Muscle of leg (tissue), 11 donors: ENCODE measurements around the gene NIPAL1. TPM values are rescaled to one million over a fixed set of nuclear protein-coding genes. Genes with fewer than 3 reads are reported as not detected.
A peak's percentile ranks its signal among the peaks of the same experiment; 100 is the strongest.
"Not testable (repeated sequence)": the region's sequence is repeated elsewhere in the genome, so short reads cannot be mapped to it uniquely, and the experiment has no call there.

Experiments
- DNase-seq: peaks from one replicate; pipeline ENCODE4 v3.0.0; 2013
- H3K27ac ChIP-seq: one replicate; pipeline ENCODE4 v1.5.1; 2013; ENCODE audit warnings: mild to moderate bottlenecking, low read length, control low read depth
- H3K27me3 ChIP-seq: one replicate; pipeline ENCODE4 v1.6.1; 2013; ENCODE audit warnings: low read length; ENCODE audit not compliant: control insufficient read depth, insufficient read depth
- H3K36me3 ChIP-seq: one replicate; pipeline ENCODE4 v1.6.1; 2013; ENCODE audit warnings: low read length; ENCODE audit not compliant: control insufficient read depth, insufficient read depth
- H3K4me1 ChIP-seq: one replicate; pipeline ENCODE4 v1.6.1; 2013; ENCODE audit warnings: low read length; ENCODE audit not compliant: control insufficient read depth, insufficient read depth
- H3K4me3 ChIP-seq: one replicate; pipeline ENCODE4 v1.5.1; 2013; ENCODE audit warnings: low read length, control low read depth
- H3K9me3 ChIP-seq: replicated peaks from 2 replicates; pipeline ENCODE4 v1.6.1; 2013; ENCODE audit warnings: low read depth, low read length; ENCODE audit not compliant: control insufficient read depth
- WGBS: methylation state at CpG from one replicate; pipeline ENCODE4 v1.1.5; 2013; ENCODE audit warnings: missing lambda C conversion rate; ENCODE audit not compliant: insufficient coverage; 5-methylcytosine and 5-hydroxymethylcytosine counted together
- polyA plus RNA-seq, 8 donors: library from polyadenylated mRNA; unstranded; fragments of 120-200 nt; gene quantifications; one replicate each; pipeline versions ENCODE4 v1.2.1 to v1.2.3, GENCODE V29; 2013; ENCODE audit warnings: inconsistent platforms in 1 of 8, low replicate concordance in 1 of 8; ENCODE audit not compliant: insufficient read length in 8 of 8, insufficient read depth in 1 of 8
- total RNA-seq: library from RNA; stranded (reverse); fragments of 120-200 nt; gene quantifications from one replicate; pipeline ENCODE4 v1.2.4, GENCODE V29; 2013

The NIPAL1 gene
- total and polyA plus RNA-seq, 9 donors: 1.5 to 3.1 (median 2.5) TPM

DNA sequence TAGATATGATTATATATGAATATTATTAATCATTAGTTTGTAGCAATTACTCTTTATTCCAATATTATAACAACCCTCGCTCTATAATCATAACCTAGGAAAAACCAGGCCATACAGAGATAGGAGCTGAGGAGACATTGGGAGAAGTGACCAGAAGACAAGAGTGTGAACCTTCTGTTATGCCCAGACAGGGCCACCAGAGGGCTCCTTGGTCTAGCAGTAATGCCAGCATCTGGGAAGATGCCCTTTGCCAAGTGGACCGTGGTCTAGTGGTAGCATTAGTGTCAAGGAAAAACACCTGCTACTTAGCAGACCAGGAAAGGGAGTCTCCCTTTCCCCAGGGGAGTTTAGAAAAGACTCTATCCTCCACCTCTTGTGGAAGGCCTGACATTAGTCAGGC lies 13.0 kb upstream of the NIPAL1 start:
- not testable (repeated sequence) for H3K36me3 ChIP-seq, DNase-seq, H3K27ac ChIP-seq, H3K4me3 ChIP-seq, H3K4me1 ChIP-seq, H3K27me3 ChIP-seq
- peaks cover 15% of the 10 kb centered on the region for H3K9me3 ChIP-seq
- WGBS: no CpG with 5 or more reads among the region's 2 CpGs

DNA sequence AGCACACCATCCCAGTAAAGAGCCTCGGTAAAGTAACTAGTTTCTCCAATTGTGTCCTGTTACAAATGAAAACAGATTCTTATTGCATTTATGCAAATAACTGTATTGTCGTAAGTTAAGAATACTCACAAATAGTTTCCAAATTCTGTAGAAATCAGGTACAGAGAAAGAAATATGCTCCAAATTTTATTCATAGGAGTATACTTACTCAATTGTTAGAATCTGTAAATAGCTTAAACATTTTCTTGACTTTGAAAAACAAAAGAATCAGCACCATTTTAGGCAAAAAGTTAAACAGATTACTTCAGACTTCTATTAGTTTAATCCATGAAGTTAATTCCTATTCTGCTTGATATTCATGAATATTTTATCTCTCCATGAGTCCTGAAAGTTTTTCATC lies 10.8 kb upstream of the NIPAL1 start:
- Histone ChIP-seq H3K36me3 (no peaks in the 10 kb centered on the region), H3K27me3 (no peaks in the 10 kb centered on the region), H3K9me3 (peaks cover 16% of the 10 kb centered on the region), H3K4me3 (no peak overlapping the region), H3K4me1 (no peaks in the 10 kb centered on the region), H3K27ac (no peak overlapping the region)
- WGBS: no CpG with 5 or more reads among the region's 2 CpGs
- DNase-seq: no peak

DNA sequence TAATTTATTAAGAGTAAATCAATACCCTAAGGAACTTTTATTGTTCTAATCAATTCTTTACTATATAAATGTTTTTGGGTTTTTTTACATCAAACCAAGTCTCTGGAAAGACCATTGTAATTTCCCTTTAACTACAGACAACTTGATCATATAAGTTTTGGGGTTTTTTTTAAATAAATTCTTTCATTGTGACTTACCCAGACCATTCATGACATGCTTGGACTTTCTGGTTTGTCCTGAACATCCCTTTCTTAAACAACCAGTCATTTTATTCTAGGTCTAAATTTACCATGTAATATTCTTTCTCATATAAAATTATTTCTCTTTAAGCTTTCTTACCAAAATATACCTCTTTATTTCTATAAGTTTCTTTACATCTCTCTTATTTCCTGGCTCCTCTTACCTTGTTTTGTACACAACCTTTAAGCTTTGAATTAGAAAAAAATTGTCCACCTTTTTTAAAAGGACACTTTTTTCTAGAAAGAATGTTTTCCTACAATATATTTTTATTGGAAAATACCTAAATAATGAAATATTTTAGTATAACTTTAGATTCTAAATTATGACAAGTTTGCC lies 8.5 kb upstream of the NIPAL1 start:
- DNase-seq: no peak
- Histone ChIP-seq H3K27ac (no peak overlapping the region), H3K27me3 (no peaks in the 10 kb centered on the region), H3K4me3 (no peak overlapping the region), H3K36me3 (no peaks in the 10 kb centered on the region), H3K4me1 (no peaks in the 10 kb centered on the region), H3K9me3 (peaks cover 16% of the 10 kb centered on the region)

DNA sequence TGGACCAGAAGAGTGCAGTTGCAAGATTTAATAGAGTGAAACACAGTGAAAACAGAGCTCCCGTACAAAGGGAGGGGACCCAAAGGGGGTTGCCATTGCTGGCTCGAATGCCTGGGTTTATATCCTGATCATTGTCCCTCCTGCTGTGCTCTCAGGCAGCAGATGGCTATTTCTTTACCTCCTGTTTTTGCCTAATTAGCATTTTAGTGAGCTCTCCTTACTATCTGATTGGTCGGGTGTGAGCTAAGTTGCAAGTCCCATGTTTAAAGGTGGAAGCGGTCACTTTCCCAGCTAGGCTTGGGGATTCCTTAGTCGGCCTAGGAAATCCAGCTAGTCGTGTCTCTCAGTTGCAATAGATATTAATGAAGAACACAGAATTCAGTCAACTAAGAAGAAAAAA lies 5.7 kb upstream of the NIPAL1 start:
- 100% methylated on average over 1 of the region's 6 CpGs for WGBS

DNA sequence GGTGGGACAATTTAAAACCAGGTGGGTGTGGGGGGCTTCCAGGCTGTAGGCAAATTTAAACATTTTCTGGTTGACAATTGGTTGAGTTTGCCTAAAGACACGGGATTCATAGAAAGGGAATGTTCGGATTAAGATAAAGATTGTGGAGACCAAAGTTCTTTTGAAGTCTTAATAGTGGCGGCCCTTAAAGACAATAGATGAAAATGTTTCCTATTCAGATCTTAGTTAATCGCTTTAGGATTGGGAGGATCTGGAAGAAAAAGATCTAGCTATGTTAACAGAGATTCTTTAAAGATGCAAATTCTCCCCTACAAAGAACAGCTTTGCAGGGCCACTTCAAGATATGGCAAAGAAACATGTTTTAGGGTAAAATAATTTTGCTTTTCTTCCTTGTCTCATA lies 4.8 kb upstream of the NIPAL1 start:
- no peaks in the 10 kb centered on the region for H3K36me3 ChIP-seq
- H3K4me3 ChIP-seq: no peak overlapping the region
- peaks cover 9% of the 10 kb centered on the region for H3K9me3 ChIP-seq
- H3K27me3 ChIP-seq: peaks cover 4% of the 10 kb centered on the region
- H3K4me1 ChIP-seq: peaks cover 1% of the 10 kb centered on the region
- no peak for DNase-seq
- H3K27ac ChIP-seq: no peak overlapping the region
- WGBS: 84% methylated on average over 2 of the region's 4 CpGs

More for the DNA sequence above, 5.7 kb upstream of the NIPAL1 start:
- H3K27me3 ChIP-seq, H3K4me1 ChIP-seq, H3K36me3 ChIP-seq, DNase-seq, H3K4me3 ChIP-seq, H3K27ac ChIP-seq: not testable (repeated sequence)
- H3K9me3 ChIP-seq: peaks cover 11% of the 10 kb centered on the region

DNA sequence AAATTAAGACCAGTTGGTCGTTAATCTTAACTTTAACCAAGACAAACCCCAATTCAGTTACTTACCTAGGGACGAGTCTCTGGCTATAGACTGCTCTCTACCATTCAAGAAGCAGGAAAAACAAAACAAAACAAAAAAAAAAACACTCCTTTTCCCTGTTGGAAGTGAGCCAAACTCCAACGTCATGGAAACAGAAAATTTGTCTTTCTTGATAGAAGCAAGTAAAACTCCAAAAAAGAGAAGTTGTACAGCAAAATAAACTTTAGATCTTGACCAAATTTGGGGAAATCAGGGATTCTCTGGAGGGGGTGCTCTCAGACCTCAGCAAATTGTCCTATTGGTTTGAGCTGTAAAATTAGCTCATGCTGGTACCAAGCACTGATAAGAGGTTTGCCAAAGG lies 3.7 kb upstream of the NIPAL1 start:
- DNase-seq: peak; percentile 63
- no peak overlapping the region for H3K27ac ChIP-seq
- H3K36me3 ChIP-seq: no peaks in the 10 kb centered on the region
- no CpG with 5 or more reads among the region's 3 CpGs for WGBS
- peaks cover 8% of the 10 kb centered on the region for H3K4me1 ChIP-seq
- H3K4me3 ChIP-seq: no peak overlapping the region
- peaks cover 13% of the 10 kb centered on the region for H3K27me3 ChIP-seq
- peaks cover 6% of the 10 kb centered on the region for H3K9me3 ChIP-seq

DNA sequence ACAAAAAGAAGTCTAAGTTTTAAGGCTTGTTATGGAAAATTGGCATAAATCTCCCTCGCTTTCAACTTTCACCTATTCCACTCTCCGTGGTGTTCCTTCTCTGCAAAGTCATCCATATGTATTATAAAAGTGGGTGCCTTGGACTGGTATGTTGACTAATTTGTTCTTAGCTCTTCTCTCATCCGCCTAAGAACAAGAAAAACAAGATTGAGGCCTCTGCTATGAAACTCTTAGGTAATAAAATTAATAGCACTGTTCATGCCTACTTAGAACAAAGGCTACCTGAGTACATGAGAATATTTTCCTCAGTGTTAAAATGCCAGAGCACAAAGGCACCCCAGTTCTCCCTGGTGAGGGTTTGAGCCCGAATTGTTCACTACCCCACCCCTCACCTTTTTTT lies 1.4 kb upstream of the NIPAL1 start:
- H3K9me3 ChIP-seq: no peaks in the 10 kb centered on the region
- H3K4me3 ChIP-seq: no peak overlapping the region
- peaks cover 8% of the 10 kb centered on the region for H3K4me1 ChIP-seq
- no peak overlapping the region for H3K27ac ChIP-seq
- no peaks in the 10 kb centered on the region for H3K36me3 ChIP-seq
- 100% methylated on average over 1 of the region's 4 CpGs for whole genome bisulfite sequencing
- peaks cover 20% of the 10 kb centered on the region for H3K27me3 ChIP-seq
- DNase-seq: no peak

DNA sequence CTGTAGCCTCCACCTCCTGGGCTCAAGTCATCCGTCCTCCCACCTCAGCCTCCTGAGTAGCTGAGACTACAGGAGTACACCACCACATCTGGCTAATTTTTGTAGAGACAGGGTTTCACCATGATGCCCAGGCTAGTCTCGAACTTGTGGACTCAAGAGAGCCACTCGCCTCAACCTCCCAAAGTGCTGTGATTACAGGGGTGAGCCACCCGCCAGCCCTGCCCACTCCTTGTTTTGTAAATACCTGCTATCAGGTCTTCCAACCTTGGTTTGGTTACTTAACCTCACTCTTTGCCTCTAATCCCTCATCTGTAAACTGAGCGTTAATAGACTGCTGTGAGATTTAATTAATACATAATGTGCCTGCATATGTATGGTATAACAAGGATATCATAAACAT lies 894 bp upstream of the NIPAL1 start:
- WGBS: 87% methylated on average over 3 of the region's 5 CpGs
- Histone ChIP-seq H3K27me3 (peaks cover 23% of the 10 kb centered on the region), H3K4me3 (no peak overlapping the region), H3K9me3 (no peaks in the 10 kb centered on the region), H3K4me1 (peaks cover 8% of the 10 kb centered on the region), H3K36me3 (no peaks in the 10 kb centered on the region), H3K27ac (no peak overlapping the region)
- DNase-seq: no peak

DNA sequence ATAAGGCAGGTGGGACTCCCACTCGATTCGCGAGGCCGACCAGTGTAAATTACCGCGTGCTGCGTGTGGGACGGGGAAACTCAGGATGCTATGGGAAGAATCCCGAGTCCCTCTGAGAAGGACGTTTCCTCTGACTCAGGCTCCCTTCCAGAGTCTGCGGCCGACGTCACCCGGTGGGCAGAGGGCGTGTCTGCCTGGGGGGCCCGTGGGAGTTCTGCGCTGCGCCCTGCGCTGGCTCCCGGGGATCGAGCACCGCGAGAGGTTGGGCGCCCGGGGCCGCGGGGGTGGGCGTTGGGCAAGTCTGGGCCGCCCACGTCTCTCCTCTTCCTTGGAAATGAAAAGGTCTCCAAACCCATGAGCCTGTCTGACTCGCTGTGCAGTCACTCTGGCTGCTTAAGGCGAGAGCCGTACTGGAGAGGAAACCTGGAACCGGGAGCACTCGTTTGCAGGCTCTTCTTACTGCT lies 568 bp downstream of the NIPAL1 start:
- Histone ChIP-seq H3K4me3 (peak overlapping the region; percentile 60), H3K27me3 (peaks cover 23% of the 10 kb centered on the region), H3K4me1 (peaks cover 8% of the 10 kb centered on the region), H3K9me3 (no peaks in the 10 kb centered on the region), H3K27ac (no peak overlapping the region), H3K36me3 (no peaks in the 10 kb centered on the region)
- DNase-seq: peak; percentile 20
- WGBS: 0% methylated on average over 34 of the region's 35 CpGs

DNA sequence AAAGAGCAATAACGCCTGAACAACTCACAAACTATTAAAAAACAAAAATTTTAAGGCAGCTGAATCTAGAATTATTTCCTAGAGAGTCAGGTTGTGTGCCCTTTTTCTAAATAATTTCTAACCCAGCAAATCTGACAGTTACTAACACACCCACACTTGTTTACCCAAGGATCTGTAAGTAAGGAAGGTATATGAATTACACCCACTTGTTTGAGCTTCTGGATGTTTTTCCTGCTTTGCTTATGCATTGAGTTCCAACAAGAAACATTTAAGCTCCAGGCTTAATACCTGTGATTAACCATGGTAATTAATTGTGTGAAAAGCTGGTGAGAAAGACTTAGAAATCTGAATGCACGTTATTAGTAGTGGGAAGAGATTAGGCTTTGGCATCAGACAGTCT lies 1.5 kb downstream of the NIPAL1 start:
- Histone ChIP-seq H3K9me3 (no peaks in the 10 kb centered on the region), H3K27me3 (peaks cover 23% of the 10 kb centered on the region), H3K4me1 (peaks cover 8% of the 10 kb centered on the region), H3K4me3 (no peak overlapping the region), H3K27ac (no peak overlapping the region), H3K36me3 (no peaks in the 10 kb centered on the region)
- DNase-seq: no peak
- WGBS: no CpG with 5 or more reads among the region's 2 CpGs

DNA sequence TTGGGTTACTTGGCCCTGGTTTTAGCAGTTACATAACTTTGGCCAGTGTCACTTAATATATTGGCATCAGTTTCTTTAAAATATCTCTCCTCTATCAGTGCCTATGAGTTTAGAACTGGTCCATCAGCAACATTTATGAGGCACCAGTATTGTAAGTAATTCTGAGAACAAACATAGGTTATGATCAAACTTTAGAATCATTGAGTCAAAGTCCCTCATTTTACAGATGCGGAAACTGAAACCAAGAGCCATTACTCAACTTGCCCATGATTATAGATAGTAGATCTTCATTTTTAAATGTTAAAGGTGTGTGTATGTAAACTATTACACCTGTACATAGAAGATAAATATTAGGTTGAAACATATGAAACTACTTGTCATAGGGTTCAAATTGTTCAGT lies 4.5 kb downstream of the NIPAL1 start:
- Histone ChIP-seq H3K36me3 (no peaks in the 10 kb centered on the region), H3K4me1 (peaks cover 11% of the 10 kb centered on the region), H3K27ac (no peak overlapping the region), H3K4me3 (no peak overlapping the region), H3K27me3 (peaks cover 21% of the 10 kb centered on the region), H3K9me3 (no peaks in the 10 kb centered on the region)
- no CpG with 5 or more reads among the region's 1 CpG for WGBS
- DNase-seq: no peak
